Spleen (tissue), 7 donors: ENCODE data around the gene THBS4.

Source experiments
- CTCF ChIP-seq, 11 experiments: fragments of 200-600 bp in 7 of 11; fragments of 450-650 bp in 4 of 11; sonication (generic) in 4 of 11; IDR thresholded peaks in 8 of 11; conservative IDR thresholded peaks in 3 of 11; 1 replicate in 7 of 11; 2 replicates in 4 of 11; pipeline versions ENCODE4 v1.4.0 to v1.8.0; 2016 to 2021; ENCODE audit warnings: antibody characterized with exemption in 11 of 11, inconsistent platforms in 4 of 11, mild to moderate bottlenecking in 1 of 11
- POLR2AphosphoS5 ChIP-seq, 3 donors: sonication (generic); formaldehyde crosslinking; IDR thresholded peaks; one replicate each; pipeline ENCODE4 v1.5.1; 2017; ENCODE audit warnings: antibody characterized with exemption in 3 of 3
- donor health status: DM: no; HTN: no; CAD: no; lungs with moderate emphysema.
- donor health status: DM: no; HTN: no; CAD: no.
- donor health status: DM: no; HTN: no; CAD: no.

GRCh38 chr5:80041527-80041926 lies 6.4 kb downstream of the THBS4 start:
- TF ChIP-seq POLR2AphosphoS5 (IDR thresholded peaks at IDR 0.05): no peak
- TF ChIP-seq CTCF (IDR thresholded peaks at IDR 0.05 in 8 of 11, conservative IDR thresholded peaks at IDR 0.05 in 3 of 11): no peak
